Umbilical cord (tissue), 2 donors: ENCODE results near the gene CD300LG. TPM values are rescaled to one million over a fixed set of nuclear protein-coding genes. Genes with fewer than 3 reads are reported as not detected.
"Not testable (repeated sequence)": the region's sequence is repeated elsewhere in the genome, so short reads cannot be mapped to it uniquely, and the experiment has no call there.

Source experiments
- DNase-seq: peaks from one replicate; pipeline ENCODE4 v3.0.0-alpha.2; 2015; ENCODE audit warnings: low spot score
- total RNA-seq: library from RNA; depleted of rRNA; stranded (reverse); fragments of >200 nt; gene quantifications from one replicate; pipeline ENCODE4 v1.2.3, GENCODE V29; 2014; ENCODE audit warnings: low replicate concordance; ENCODE audit not compliant: insufficient read depth

Gene CD300LG
- total RNA-seq, 1 donor from 2014 or later = not detected

GRCh38 chr17:43854498-43854897, 7.5 kb downstream of the CD300LG start:
- DNase-seq = no peak

GRCh38 chr17:43855061-43855460, 8.1 kb downstream of the CD300LG start:
- DNase-seq = no peak

DNA sequence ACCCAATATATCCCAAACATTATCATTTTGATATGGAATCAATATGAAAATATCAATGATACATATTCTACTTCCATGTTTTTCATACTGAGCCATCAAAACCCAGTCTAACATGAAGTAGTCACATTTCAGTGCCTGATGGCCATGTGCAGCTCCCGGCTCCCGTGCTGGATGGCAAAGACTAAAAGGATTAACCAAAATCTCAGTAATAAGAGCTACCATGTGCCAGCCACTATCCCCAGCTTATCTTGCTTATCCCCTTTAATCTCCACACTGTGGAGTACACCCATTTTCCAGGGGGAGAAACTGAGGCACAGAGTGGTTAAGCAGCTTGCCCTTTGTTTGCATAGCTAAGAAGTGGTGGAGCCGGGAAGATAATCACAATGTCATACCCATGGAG, 9.2 kb downstream of the CD300LG start:
- no peak for DNase-seq

- DNase-seq = no peak
These were observed 10.2 kb downstream of the CD300LG start for GRCh38 chr17:43857141-43857540.

GRCh38 chr17:43857957-43858600, 11.1 kb downstream of the CD300LG start:
- DNase-seq = no peak

DNA sequence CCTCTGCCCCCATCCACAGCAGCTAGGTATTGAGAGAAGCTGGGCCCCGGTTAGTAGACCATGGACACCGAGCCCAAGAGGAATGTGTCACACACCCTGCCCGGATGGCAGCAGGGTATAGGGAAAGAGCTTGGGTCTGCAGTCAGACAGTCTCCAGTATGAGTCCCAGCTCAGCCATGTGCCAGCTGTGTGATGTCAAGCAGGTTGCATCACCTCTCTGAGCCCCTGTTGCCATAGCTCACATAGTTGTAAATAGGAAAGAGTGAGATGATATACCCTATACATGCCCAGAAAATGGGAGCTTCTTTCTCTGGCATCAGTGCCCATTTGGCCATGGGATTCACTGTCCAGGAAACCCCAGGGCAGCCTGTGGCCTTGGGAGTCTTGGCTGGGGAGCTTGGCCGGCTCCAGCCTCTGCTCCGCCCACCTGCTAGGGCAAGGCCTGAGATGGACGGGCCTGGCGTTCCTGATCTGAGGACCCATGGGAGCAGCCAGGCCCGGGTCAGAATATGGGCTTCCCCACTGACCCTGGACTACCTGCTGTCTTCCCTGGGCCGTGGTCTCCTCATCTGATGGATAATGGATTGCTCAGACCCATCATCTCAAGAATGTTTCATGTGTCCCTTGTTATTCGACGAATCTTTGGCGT, 13.2 kb downstream of the CD300LG start:
- no peak for DNase-seq

DNA sequence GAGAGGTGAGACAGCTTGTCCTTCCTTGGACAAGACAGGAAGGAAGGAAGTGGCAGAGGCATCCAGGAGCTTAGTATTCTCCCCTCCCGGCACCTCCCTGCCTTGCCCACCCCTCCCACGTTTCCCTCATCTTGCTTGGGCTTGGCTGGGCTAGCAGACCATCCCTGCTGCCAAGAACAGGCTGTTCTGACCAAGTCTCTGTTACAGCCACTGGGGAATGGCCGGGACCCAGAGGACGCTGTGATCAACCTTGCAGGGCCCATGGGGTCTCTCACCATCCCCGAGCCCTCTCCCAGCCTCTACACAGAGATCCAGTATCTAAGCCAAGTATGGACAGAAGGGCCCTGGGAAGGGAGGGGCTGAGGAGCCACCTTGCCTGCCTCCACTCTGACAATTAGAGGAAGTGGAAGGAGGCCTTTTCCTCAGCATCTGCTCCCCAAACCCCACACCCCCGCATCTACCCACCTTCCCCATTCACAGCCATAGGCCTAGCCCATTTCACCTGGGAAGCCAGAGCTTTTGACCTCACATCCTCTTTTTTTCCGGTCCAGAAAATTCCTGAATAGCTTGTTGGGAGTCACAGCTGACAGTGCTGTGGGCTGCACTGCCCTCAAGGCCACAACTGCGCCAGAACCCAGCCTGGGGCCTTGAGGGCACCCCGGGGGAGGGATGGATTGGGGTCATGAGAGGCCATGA, 14.1 kb downstream of the CD300LG start:
- no peak for DNase-seq

DNA sequence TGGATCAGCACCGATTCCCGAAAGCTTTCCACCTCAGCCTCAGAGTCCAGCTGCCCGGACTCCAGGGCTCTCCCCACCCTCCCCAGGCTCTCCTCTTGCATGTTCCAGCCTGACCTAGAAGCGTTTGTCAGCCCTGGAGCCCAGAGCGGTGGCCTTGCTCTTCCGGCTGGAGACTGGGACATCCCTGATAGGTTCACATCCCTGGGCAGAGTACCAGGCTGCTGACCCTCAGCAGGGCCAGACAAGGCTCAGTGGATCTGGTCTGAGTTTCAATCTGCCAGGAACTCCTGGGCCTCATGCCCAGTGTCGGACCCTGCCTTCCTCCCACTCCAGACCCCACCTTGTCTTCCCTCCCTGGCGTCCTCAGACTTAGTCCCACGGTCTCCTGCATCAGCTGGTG, 15.0 kb downstream of the CD300LG start:
- no peak for DNase-seq

GRCh38 chr17:43864161-43864984, 17.4 kb downstream of the CD300LG start:
- DNase-seq = no peak

DNA sequence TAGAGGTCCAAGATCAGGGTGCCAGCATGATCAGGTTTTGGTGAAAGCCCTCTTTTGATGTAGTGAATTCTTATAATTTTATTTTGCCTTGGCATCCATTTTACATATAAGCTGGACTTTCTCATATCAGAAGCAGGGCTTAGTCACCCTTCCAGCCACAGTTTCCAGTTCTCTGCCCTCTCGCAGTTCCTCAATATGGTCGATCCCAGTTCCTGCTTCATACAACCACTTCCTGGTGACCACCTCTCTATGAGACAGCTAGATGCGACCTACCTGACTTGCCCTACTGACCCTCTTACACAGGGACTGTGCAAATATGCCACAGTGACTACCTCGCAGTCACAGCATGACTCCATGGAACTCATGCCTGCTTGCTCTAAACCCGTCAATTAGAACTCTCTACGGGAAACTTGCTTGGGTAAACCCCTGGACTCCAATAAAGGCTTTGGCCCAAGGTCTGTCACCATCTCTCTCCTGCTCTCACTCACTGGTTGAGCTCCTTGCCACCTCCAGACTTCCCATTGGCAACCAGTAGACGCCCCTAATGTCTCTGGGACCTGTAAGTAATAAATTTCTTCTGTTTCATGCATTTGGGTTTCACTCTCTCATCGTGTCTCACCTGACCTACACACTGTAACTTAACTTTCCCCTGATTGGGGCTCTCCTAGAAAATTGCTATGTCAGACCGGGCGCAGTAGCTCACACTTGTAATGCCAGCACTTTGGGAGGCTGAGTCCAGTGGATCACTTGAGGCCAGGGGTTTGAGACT, 21.4 kb downstream of the CD300LG start:
- DNase-seq = no peak

- DNase-seq = not testable (repeated sequence)
These were observed 22.1 kb downstream of the CD300LG start for GRCh38 chr17:43869031-43869430.

DNA sequence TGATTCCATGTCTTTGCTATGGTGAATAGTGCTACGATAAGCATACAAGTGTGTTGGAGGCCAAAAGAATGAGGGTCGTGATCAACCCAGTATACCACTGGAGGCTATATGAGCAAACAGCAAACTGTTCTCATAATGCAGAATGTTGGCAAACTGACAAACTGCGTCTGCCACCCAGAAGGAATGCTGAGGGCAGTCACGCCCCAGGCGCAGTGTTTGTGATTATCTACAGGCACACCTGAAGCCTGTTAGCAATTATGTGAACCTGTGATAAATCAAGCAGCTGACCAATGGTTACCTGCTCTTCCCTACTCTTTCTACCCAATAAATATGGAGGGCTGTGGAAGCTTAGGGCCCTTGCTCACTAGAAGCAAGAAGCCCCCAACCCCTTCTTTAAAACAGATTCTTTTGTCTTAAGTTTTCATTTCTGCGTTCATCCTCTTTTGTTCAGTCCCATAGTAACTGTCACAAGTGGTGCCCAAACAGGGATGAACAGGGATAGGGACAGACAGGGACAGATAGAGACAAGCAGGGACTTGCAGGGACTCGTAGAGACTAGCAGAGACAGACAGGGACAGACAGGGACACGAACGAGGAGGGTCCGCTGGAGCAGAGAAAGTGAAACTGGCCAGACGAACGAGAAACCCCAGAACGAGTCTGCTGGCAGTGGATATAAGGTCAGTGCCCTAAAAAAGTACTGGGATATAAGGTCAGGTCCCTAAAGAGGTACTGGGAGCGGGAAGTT, 25.1 kb downstream of the CD300LG start:
- DNase-seq = peak; percentile 21

GRCh38 chr17:43873091-43873490, 26.1 kb downstream of the CD300LG start:
- DNase-seq = no peak

GRCh38 chr17:43873815-43874214, 26.8 kb downstream of the CD300LG start:
- no peak for DNase-seq

- no peak for DNase-seq
These were observed 27.3 kb downstream of the CD300LG start for GRCh38 chr17:43874293-43874692.

- no peak for DNase-seq
These were observed 28.6 kb downstream of the CD300LG start for GRCh38 chr17:43875476-43876147.

- no peak for DNase-seq
These were observed 30.1 kb downstream of the CD300LG start for GRCh38 chr17:43877031-43877430.

DNA sequence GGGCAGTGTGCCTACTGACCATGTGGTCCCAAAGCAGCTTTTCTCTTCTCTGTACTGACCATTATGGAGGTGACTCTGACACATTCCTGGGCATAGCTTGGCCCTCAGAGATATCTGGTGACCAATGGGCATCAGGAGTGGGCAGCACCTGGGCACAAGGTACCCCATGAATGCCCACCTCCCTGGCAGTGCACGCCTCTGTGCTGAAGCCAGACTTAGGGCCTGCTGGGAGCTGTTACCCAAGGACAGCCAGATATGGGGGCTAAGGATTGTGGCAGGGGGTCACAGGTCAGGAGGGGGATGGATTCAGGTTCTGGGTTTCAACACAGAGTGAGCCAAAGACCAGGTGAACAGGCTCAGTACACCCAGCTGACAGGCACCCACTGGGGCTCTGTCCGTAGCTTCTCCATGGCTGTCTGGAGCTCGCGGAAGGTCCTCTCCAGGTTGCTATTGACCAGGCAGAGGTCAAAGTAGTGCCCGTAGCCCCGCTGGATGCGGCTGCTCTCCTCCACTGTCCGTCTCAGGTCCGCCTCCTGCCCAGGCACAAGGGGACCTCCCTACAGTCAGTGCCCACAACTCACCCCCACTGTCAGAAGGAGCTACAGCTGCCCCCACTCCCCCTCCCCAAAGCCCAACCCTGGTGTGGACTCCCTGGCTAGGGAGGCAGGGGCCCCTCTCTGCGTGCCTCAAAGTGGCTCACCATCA, 30.6 kb downstream of the CD300LG start:
- DNase-seq = no peak
